ENCODE data around the gene NPL.

NPL gene

DNA sequence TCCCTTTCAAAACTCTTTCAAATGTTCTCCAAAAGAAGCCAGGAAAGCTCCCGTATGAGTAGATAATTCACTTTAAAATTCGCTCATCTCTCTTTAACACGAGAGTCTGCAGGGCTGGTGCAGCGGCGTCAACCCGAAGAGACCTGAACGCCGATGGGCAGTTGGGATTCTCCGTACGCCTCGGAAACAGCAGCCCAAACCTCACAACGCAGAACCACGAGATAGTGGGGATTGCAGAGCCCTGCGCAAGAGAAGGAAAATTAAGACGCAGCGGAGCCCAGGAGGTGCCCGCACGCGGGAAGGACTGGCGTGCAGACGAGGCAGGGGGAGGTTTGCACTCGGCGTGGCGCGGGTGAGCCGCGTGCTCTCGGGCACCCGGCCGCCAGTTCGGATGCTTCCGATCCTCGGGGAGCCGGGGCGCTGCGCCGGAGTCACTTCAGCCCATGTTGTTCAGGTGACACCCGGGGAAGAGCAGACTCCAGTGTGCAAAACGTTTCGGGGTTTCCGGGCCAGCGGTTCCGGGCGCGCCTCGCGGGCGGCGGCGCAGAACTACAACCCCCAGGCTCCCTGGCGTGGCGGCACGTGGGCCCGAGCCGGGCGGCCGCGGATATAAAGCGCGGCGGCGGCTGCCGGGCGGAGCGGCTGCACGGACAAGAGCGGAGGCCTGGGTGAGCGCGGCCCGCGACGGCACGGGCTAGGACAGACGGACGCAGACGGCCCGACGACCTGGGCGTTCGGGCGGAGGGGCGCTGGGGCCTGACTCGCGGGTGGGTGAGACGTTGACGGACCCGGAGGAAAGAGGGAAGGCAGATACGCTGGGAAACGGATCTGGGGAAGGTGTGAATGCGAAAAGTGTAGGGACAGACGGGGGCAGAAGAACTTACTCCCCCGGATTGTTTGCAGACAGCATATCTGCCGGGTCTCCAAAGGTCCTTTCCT lies at the start of gene NPL:
NPL (plus strand) TSS at position 636 of the 939 bp plus-strand sequence. CDS start 4,599 bp downstream, outside the sequence.
- DNase-seq, result peak; percentile 79

DNA sequence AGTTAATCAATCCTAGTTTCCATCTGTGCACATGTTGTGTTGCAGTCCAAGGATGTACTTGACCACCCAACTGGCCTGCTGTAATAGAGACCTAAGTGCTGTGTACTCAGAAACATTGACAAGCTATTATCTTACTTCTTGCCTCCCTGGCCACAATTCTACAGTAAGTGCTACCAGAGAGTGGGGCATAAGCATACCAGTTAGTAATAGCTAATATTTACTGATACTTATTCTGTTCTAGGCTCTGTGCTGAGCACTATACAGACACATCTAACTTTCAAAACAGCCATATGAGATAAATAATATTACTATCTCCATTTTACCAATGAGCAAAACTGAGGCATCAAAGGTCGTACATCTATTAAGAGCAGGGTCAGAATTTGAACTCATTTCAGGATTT lies 49.5 kb upstream of the NPL start:
- no peak for DNase-seq

DNA sequence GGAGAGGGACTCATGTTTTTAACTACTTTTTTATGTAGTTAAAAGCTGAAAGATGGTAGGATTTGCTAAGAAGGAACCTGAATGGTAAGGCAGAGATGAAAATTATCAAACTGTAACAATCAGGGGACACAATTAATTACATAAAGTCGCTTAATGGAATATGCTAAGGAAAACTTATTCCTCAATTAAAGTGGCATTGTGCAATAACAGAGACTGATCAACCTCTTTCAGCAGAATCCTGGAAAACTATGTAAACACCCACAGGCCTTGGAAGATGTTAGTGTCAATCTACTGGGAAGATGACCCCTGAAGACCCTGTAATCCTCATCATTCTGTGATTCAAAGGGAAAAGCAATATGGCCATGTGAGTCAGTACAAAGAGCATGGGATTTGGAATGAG lies 46.8 kb upstream of the NPL start:
- no peak for DNase-seq

GRCh38 chr1:182752077-182752988 lies 37.2 kb upstream of the NPL start:
- DNase-seq, result no peak

- DNase-seq, result no peak
Observed at GRCh38 chr1:182754087-182754486, 35.5 kb upstream of the NPL start.

DNA sequence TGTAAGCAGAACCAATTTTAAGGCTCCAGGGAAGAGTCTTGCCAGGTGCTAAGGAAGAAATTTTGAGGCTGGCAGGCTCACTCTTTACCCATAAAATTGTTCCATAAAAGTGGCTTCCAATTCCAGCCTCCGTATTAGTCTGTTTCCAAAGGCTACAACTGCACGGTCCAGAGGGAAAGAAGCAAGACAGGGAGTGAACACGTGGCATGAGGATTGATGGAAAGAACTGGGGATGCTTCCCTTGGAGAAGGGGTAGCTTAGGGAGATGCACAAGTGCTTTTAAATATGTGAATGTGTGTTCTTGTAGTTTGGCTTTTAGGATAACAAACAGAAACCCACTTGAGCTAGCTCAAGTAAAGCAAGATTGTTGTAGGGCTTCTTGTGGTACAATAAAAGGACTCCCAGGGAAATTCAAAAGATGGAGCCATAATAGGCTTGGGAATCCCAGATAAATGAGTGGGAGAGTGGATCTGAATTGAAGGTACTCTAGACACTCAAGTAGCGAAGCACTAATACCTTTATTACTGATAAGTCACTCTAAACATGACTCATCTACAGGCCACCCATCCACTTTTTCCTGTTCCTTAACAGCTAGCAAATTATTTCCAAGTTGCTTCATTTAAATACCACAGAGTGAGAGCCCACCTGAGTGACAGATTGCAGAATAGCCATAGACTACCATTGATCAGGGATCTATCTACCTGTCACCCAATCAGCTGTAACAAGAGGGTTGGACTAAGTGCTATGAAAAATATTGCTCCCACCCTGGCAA lies 34.8 kb upstream of the NPL start:
- DNase-seq, result no peak

- DNase-seq, result no peak
Observed at GRCh38 chr1:182755632-182756031, 33.9 kb upstream of the NPL start.

DNA sequence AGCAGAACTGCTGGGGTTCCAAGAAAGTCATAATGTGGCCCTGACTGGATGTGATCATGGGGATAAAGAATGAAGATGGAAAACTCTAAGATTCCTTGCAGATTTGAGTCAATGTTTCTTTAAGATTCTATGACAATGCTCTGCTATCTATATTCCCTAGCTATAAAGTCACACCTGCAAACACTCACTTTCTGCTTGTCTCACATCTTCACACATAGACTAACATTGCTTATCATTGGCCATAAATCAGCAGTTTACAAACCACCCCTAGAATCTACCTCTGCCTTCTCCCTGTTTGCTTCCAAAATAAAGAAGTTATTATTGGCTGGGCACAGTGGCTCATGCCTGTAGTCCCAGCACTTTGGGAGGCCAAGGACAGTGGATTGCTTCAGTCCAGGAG lies 33.1 kb upstream of the NPL start:
- DNase-seq, result no peak

DNA sequence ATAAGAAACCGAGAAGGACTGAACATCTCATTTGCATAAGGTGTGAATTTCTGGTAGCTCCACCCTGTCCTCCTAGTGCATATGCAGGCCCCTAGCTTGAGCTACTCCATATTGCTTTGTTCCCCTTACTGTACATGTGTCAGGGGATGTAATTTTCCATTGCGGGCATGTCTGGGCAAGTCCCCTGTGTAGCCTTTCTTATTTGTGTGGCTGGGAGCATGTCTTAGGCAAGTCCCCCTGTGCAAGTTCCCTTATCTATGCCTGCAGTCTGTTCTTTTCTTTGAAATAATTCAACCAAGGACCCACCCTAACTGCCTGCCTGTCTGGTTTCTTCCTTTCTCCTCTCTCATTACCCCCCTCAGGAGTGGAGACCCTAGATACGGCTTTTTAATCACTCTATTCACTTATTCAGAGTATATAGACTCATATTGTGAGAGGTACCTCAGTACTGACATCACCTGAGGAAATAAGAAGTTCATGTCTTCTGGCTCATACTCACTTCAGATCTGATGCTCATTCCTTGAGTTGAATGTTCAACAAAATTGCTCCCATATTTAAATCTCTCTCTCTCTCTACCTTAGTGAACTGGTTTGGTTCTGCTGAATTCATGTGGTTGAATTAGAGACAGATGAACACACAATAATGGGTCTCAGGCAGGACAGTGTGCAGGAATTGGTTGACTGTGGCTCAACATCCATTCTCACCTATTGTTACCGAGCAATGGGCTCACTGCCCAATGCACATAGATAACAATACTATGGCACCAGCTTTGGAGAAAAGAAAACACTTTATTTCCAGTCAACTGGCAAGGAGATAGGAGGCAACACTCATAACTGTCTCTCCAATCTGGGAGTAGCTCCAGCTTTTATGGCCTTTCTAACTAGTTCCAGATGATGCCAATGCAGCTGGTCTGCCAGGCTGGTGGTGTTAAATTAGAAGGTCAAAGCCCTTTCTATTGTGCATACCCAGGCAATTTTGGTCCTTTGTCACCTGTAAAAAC lies 27.9 kb upstream of the NPL start:
- no peak for DNase-seq

GRCh38 chr1:182762536-182762935 lies 27.0 kb upstream of the NPL start:
- DNase-seq, result no peak

DNA sequence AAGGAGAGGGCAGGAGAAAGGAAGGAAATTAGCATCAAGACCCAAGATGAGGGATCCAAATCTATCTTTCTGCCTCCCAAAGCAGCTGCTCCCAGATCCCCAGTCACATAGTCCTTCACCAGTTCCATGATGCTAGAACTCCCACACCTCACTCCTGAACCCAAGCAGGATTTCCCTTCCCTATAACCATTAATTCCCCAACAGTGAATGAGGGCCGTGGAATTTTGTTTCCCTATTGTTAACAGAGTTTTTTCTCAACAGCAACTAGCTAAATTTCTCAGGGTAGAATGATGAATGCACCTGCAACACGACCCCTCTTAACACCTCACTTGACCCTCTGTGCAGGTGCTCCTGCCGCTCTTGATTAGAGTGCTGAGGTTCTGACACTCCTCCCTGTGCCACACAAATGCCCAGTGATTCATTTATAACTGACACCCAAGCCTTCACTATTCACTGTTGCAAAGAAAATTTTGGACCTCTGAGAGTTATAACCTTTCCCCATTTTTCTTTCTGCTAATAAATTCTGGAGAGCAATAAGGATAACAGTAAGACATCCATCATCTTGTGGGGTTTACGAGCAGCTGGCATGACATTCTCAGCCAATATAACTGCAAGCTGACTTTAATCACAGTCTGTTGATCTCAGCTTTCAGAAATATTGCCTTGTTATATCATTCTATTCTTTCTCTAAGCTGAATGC lies 25.4 kb upstream of the NPL start:
- no peak for DNase-seq

GRCh38 chr1:182765391-182765790 lies 24.2 kb upstream of the NPL start:
- DNase-seq, result no peak

- no peak for DNase-seq
Observed at GRCh38 chr1:182766050-182766449, 23.5 kb upstream of the NPL start.

- no peak for DNase-seq
Observed at GRCh38 chr1:182766881-182767645, 22.5 kb upstream of the NPL start.

GRCh38 chr1:182768963-182769362 lies 20.6 kb upstream of the NPL start:
- no peak for DNase-seq

- no peak for DNase-seq
Observed at GRCh38 chr1:182770232-182770631, 19.3 kb upstream of the NPL start.

- no peak for DNase-seq
Observed at GRCh38 chr1:182771187-182771984, 18.2 kb upstream of the NPL start.

GRCh38 chr1:182777386-182777785 lies 12.2 kb upstream of the NPL start:
- DNase-seq, result no peak

- no peak for DNase-seq
Observed at GRCh38 chr1:182778862-182779261, 10.7 kb upstream of the NPL start.

Data from activated CD4-positive, alpha-beta T cell treated with anti-CD3 and anti-CD28 coated beads, Interleukin-2, amount 50 U/mL, for 4 hours (primary cell).